DND-41 (cell line): ENCODE measurements around the gene IQCH.

Experiments
- ATAC-seq: fragments of 200-7000 bp; cut with Tn5 transposase; 3 replicates; pipeline ENCODE4 v1.9.1; 2021; ENCODE audit warnings: low read depth; ENCODE audit not compliant: insufficient read depth
- DNase-seq: peaks from one replicate; pipeline ENCODE4 v3.0.0-alpha.2; 2020
- H2AFZ ChIP-seq: 2 replicates; pipeline ENCODE4 v1.6.0; 2012; ENCODE audit warnings: low read depth, low read length
- H3K27ac ChIP-seq: 2 replicates; pipeline ENCODE4 v1.5.1; 2012; ENCODE audit warnings: low read length, inconsistent platforms
- H3K27me3 ChIP-seq: fragments of 200-600 bp; sonication (generic); 2 replicates; pipeline ENCODE4 v1.6.0; 2012; ENCODE audit warnings: low read length, mild to moderate bottlenecking, inconsistent platforms; ENCODE audit not compliant: insufficient read depth, poor library complexity
- H3K36me3 ChIP-seq: 2 replicates; pipeline ENCODE4 v1.5.1; 2012; ENCODE audit warnings: low read length, inconsistent platforms; ENCODE audit not compliant: insufficient read depth
- H3K4me1 ChIP-seq: 2 replicates; pipeline ENCODE4 v1.5.1; 2012; ENCODE audit warnings: mild to moderate bottlenecking, low read length; ENCODE audit not compliant: insufficient read depth
- H3K4me2 ChIP-seq: 2 replicates; pipeline ENCODE4 v1.6.0; 2012; ENCODE audit warnings: mild to moderate bottlenecking, moderate library complexity, low read length, inconsistent platforms; ENCODE audit not compliant: insufficient read depth
- H3K4me3 ChIP-seq, 2 experiments: fragments of 200-600 bp in 1 of 2; shearing (Covaris generic) in 1 of 2; 2 replicates each; pipeline ENCODE4 v1.5.1; 2012 to 2016; ENCODE audit warnings: inconsistent platforms in 2 of 2, low read length in 2 of 2, mild to moderate bottlenecking in 2 of 2, low read depth in 1 of 2, moderate library complexity in 1 of 2
- H3K79me2 ChIP-seq: 2 replicates; pipeline ENCODE4 v1.6.0; 2012; ENCODE audit warnings: low read length, inconsistent platforms; ENCODE audit not compliant: insufficient read depth
- H3K9ac ChIP-seq: 2 replicates; pipeline ENCODE4 v1.6.0; 2012; ENCODE audit warnings: low read depth, mild to moderate bottlenecking, inconsistent platforms, low read length, moderate library complexity
- H3K9me3 ChIP-seq: 2 replicates; pipeline ENCODE4 v1.5.1; 2012; ENCODE audit warnings: low read length, moderate library complexity, mild to moderate bottlenecking, inconsistent platforms; ENCODE audit not compliant: insufficient read depth, severe bottlenecking
- H4K20me1 ChIP-seq: 2 replicates; pipeline ENCODE4 v1.6.0; 2012; ENCODE audit warnings: low read length; ENCODE audit not compliant: insufficient read depth
- CTCF ChIP-seq: IDR thresholded peaks from 2 replicates; pipeline ENCODE4 v1.5.1; 2012; ENCODE audit warnings: borderline replicate concordance, low read length, moderate library complexity, mild to moderate bottlenecking; ENCODE audit not compliant: poor library complexity, severe bottlenecking; ENCODE audit errors: extremely low read depth
- EZH2 ChIP-seq: IDR thresholded peaks from 3 replicates; pipeline ENCODE4 v1.6.1; 2012; ENCODE audit warnings: borderline replicate concordance, low read depth, mild to moderate bottlenecking, moderate library complexity, low read length, inconsistent platforms; ENCODE audit not compliant: severe bottlenecking

Gene IQCH

GRCh38 chr15:67343206-67343605 lies 88.6 kb downstream of the IQCH start:
- Histone ChIP-seq H3K4me3 (no peak overlapping the region), H3K9ac (no peak overlapping the region), H3K27me3 (no peaks in the 10 kb centered on the region), H2AFZ (no peak overlapping the region), H3K4me1 (no peaks in the 10 kb centered on the region), H3K27ac (no peak overlapping the region), H3K79me2 (no peaks in the 10 kb centered on the region), H3K4me2 (no peak overlapping the region), H3K36me3 (no peaks in the 10 kb centered on the region), H4K20me1 (no peaks in the 10 kb centered on the region), H3K9me3 (no peaks in the 10 kb centered on the region)
- ATAC-seq (no peak), DNase-seq (no peak)
- TF ChIP-seq CTCF = no peak
- TF ChIP-seq EZH2 = no peak

GRCh38 chr15:67349634-67350033 lies 95.0 kb downstream of the IQCH start:
- ATAC-seq (no peak), DNase-seq (no peak)
- Histone ChIP-seq H3K79me2 (no peaks in the 10 kb centered on the region), H3K4me1 (no peaks in the 10 kb centered on the region), H3K4me3 (no peak overlapping the region), H3K9ac (no peak overlapping the region), H2AFZ (no peak overlapping the region), H3K9me3 (no peaks in the 10 kb centered on the region), H3K36me3 (no peaks in the 10 kb centered on the region), H3K4me2 (no peak overlapping the region), H3K27me3 (no peaks in the 10 kb centered on the region), H3K27ac (no peak overlapping the region), H4K20me1 (no peaks in the 10 kb centered on the region)
- TF ChIP-seq CTCF (no peak), EZH2 (no peak)

- no peaks in the 10 kb centered on the region for H4K20me1 ChIP-seq
- no peak overlapping the region for H3K4me3 ChIP-seq
- no peak overlapping the region for H3K27ac ChIP-seq
- H3K4me2 ChIP-seq = no peak overlapping the region
- DNase-seq (no peak), ATAC-seq (no peak)
- no peaks in the 10 kb centered on the region for H3K27me3 ChIP-seq
- H2AFZ ChIP-seq = no peak overlapping the region
- no peak overlapping the region for H3K9ac ChIP-seq
- TF ChIP-seq CTCF (no peak), EZH2 (no peak)
- no peaks in the 10 kb centered on the region for H3K36me3 ChIP-seq
- H3K9me3 ChIP-seq = no peaks in the 10 kb centered on the region
- H3K4me1 ChIP-seq = no peaks in the 10 kb centered on the region
- H3K79me2 ChIP-seq = no peaks in the 10 kb centered on the region
Observed at GRCh38 chr15:67350042-67350441, 95.5 kb downstream of the IQCH start.

GRCh38 chr15:67358391-67358790 lies 103.8 kb downstream of the IQCH start:
- DNase-seq (no peak), ATAC-seq (no peak)
- Histone ChIP-seq H2AFZ (no peak overlapping the region), H3K4me3 (no peak overlapping the region), H3K27me3 (no peaks in the 10 kb centered on the region), H3K4me1 (no peaks in the 10 kb centered on the region), H3K9ac (no peak overlapping the region), H3K27ac (no peak overlapping the region), H4K20me1 (no peaks in the 10 kb centered on the region), H3K79me2 (no peaks in the 10 kb centered on the region), H3K4me2 (no peak overlapping the region), H3K9me3 (no peaks in the 10 kb centered on the region), H3K36me3 (no peaks in the 10 kb centered on the region)
- no peak for TF ChIP-seq CTCF
